Neural progenitor cell (in vitro differentiated cells): ENCODE results near the gene RAMP3. TPM values are rescaled to one million over a fixed set of nuclear protein-coding genes. Genes with fewer than 3 reads are reported as not detected.

Experiments
- DNase-seq: peaks from one replicate; pipeline ENCODE4 v3.0.0-alpha.2; 2016; ENCODE audit warnings: low spot score
- H2AFZ ChIP-seq: fragments of 200-600 bp; sonication (generic); replicated peaks from 2 replicates; pipeline ENCODE4 v1.6.1; 2016; ENCODE audit warnings: antibody characterized with exemption
- H3F3A ChIP-seq: fragments of 200-600 bp; sonication (generic); 2 replicates; pipeline ENCODE4 v1.6.1; 2016; ENCODE audit warnings: antibody characterized with exemption, low read depth
- H3K27ac ChIP-seq: fragments of 200-600 bp; sonication (generic); 2 replicates; pipeline ENCODE4 v1.5.1; 2016; ENCODE audit warnings: mild to moderate bottlenecking
- H3K27me3 ChIP-seq: fragments of 200-600 bp; sonication (generic); 2 replicates; pipeline ENCODE4 v1.6.1; 2016; ENCODE audit warnings: mild to moderate bottlenecking, moderate library complexity
- H3K36me3 ChIP-seq: fragments of 200-600 bp; sonication (generic); 2 replicates; pipeline ENCODE4 v1.5.1; 2016
- H3K4me1 ChIP-seq: fragments of 200-600 bp; sonication (generic); 2 replicates; pipeline ENCODE4 v1.6.1; 2016; ENCODE audit warnings: mixed run types
- H3K4me2 ChIP-seq: fragments of 200-600 bp; sonication (generic); 2 replicates; pipeline ENCODE4 v1.6.1; 2016
- H3K4me3 ChIP-seq: fragments of 200-600 bp; sonication (generic); 2 replicates; pipeline ENCODE4 v1.5.1; 2016
- H3K79me2 ChIP-seq: fragments of 200-600 bp; sonication (generic); 2 replicates; pipeline ENCODE4 v1.6.1; 2016; ENCODE audit warnings: low read depth
- H3K9ac ChIP-seq: fragments of 200-600 bp; sonication (generic); 2 replicates; pipeline ENCODE4 v1.6.1; 2016
- H3K9me3 ChIP-seq: fragments of 200-600 bp; sonication (generic); 2 replicates; pipeline ENCODE4 v1.5.1; 2016; ENCODE audit warnings: low read depth
- H4K20me1 ChIP-seq: fragments of 200-600 bp; sonication (generic); 2 replicates; pipeline ENCODE4 v1.6.1; 2016; ENCODE audit warnings: low read depth
- H3K27ac Mint-ChIP-seq: 3 replicates; pipeline ENCODE4 v1.8.0; 2021; ENCODE audit warnings: mixed read lengths
- H3K27me3 Mint-ChIP-seq: 2 replicates; pipeline ENCODE4 v1.8.0; 2022; ENCODE audit warnings: low read depth, mild to moderate bottlenecking, inconsistent platforms, moderate library complexity, mixed read lengths; ENCODE audit not compliant: insufficient read depth
- H3K36me3 Mint-ChIP-seq: 3 replicates; pipeline ENCODE4 v1.8.0; 2021; ENCODE audit warnings: mixed read lengths
- H3K4me1 Mint-ChIP-seq: 3 replicates; pipeline ENCODE4 v1.8.0; 2021; ENCODE audit warnings: mixed read lengths
- H3K4me3 Mint-ChIP-seq: 3 replicates; pipeline ENCODE4 v1.8.0; 2021; ENCODE audit warnings: mild to moderate bottlenecking, moderate library complexity, mixed read lengths
- H3K9me3 Mint-ChIP-seq: 3 replicates; pipeline ENCODE4 v1.8.0; 2020; ENCODE audit warnings: mixed read lengths
- EZH2 ChIP-seq: fragments of 200-600 bp; sonication (generic); IDR thresholded peaks from 2 replicates; pipeline ENCODE4 v1.6.1; 2017; ENCODE audit warnings: antibody characterized with exemption, mild to moderate bottlenecking, moderate library complexity
- EZH2phosphoT487 ChIP-seq: fragments of 200-600 bp; sonication (generic); IDR thresholded peaks from 2 replicates; pipeline ENCODE4 v1.6.1; 2017; ENCODE audit warnings: antibody characterized with exemption
- total RNA-seq: library from RNA; depleted of rRNA; stranded (reverse); fragments of >200 nt; gene quantifications from 2 replicates; pipeline ENCODE4 v1.2.3, GENCODE V29; 2015; ENCODE audit warnings: low replicate concordance
- TF ChIP-seq, protein P1 (sequence below): fragments of 200-600 bp; sonication (generic); IDR thresholded peaks from 2 replicates; pipeline ENCODE4 v1.5.1; 2017; ENCODE audit warnings: antibody characterized with exemption, mild to moderate bottlenecking

RAMP3 gene
- total RNA-seq, 1 donor from 2014 or later, result not detected

DNA sequence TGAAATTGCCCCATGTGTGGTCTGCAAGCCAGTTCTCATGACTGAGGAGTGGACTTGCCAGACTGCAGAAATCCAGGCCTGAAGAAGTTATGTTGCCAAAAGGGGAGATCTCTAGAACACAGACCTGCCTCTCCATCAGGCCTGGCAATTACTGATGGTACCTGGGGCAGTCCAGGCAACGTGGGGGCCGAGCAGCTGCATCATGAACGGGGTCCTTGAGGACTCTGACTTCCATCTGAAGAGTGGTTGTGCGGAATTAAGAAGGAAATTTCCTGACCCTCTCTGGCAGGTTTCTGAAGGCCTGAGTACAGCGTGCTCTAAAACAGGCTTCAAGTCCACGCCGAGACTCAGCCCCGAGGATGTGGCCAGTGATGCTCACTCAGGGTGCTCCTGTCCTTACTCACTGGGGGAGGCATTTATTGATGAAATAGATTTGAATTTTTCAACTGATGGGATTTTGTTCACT lies 30.4 kb downstream of the RAMP3 start:
- H3K4me1 Mint-ChIP-seq, result peaks cover 16% of the 10 kb centered on the region
- H4K20me1 ChIP-seq, result no peaks in the 10 kb centered on the region

DNA sequence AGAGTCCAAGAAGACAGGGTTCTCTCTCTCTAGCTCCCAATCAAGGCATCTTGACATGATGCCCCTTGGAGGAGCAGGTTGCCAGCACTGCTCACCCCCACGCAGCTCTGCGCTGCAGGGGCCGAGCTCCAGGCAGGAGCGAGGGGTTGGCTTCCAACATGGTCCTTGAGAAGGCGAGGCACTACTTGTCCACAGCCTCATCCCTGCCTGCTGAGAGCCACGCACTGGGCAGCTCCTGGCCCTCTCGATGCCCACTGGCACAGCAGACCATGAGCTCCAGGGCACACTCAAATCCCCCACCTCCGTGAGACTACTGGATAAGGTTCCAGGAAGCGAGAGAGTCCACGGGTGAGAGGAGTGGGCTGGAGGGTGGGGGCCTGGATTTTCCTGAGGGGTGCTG lies 31.1 kb downstream of the RAMP3 start:
- Histone ChIP-seq H3K4me3 (no peak overlapping the region), H3K36me3 (no peaks in the 10 kb centered on the region), H2AFZ (no peak overlapping the region), H3K4me2 (no peak overlapping the region), H3K9me3 (no peaks in the 10 kb centered on the region), H3K9ac (no peak overlapping the region), H3K79me2 (no peaks in the 10 kb centered on the region), H3K27ac (no peak overlapping the region), H3K4me1 (no peaks in the 10 kb centered on the region), H4K20me1 (no peaks in the 10 kb centered on the region), H3K27me3 (no peaks in the 10 kb centered on the region), H3F3A (no peaks in the 10 kb centered on the region)
- TF ChIP-seq, protein P1, sequence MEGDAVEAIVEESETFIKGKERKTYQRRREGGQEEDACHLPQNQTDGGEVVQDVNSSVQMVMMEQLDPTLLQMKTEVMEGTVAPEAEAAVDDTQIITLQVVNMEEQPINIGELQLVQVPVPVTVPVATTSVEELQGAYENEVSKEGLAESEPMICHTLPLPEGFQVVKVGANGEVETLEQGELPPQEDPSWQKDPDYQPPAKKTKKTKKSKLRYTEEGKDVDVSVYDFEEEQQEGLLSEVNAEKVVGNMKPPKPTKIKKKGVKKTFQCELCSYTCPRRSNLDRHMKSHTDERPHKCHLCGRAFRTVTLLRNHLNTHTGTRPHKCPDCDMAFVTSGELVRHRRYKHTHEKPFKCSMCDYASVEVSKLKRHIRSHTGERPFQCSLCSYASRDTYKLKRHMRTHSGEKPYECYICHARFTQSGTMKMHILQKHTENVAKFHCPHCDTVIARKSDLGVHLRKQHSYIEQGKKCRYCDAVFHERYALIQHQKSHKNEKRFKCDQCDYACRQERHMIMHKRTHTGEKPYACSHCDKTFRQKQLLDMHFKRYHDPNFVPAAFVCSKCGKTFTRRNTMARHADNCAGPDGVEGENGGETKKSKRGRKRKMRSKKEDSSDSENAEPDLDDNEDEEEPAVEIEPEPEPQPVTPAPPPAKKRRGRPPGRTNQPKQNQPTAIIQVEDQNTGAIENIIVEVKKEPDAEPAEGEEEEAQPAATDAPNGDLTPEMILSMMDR, result no peak
- TF ChIP-seq EZH2phosphoT487, result no peak
- no peak for TF ChIP-seq EZH2
- peaks cover 16% of the 10 kb centered on the region for H3K4me1 Mint-ChIP-seq
- no peak overlapping the region for H3K4me3 Mint-ChIP-seq
- peaks cover 8% of the 10 kb centered on the region for H3K9me3 Mint-ChIP-seq
- no peaks in the 10 kb centered on the region for H3K36me3 Mint-ChIP-seq
- H3K27ac Mint-ChIP-seq, result no peak overlapping the region
- H3K27me3 Mint-ChIP-seq, result peaks cover 8% of the 10 kb centered on the region
- no peak for DNase-seq

More for the DNA sequence above, 30.4 kb downstream of the RAMP3 start:
- Mint-ChIP-seq H3K36me3 (no peaks in the 10 kb centered on the region), H3K4me3 (no peak overlapping the region), H3K27ac (no peak overlapping the region), H3K9me3 (peaks cover 7% of the 10 kb centered on the region), H3K27me3 (peaks cover 8% of the 10 kb centered on the region)
- no peak overlapping the region for H2AFZ ChIP-seq
- H3K27me3 ChIP-seq, result no peaks in the 10 kb centered on the region
- H3K4me3 ChIP-seq, result no peak overlapping the region
- no peak for DNase-seq
- no peaks in the 10 kb centered on the region for H3K4me1 ChIP-seq
- H3K36me3 ChIP-seq, result no peaks in the 10 kb centered on the region
- no peaks in the 10 kb centered on the region for H3K79me2 ChIP-seq
- H3K9me3 ChIP-seq, result no peaks in the 10 kb centered on the region
- no peak overlapping the region for H3K4me2 ChIP-seq
- TF ChIP-seq EZH2phosphoT487 (no peak), EZH2 (no peak)
- TF ChIP-seq, protein P1, result no peak
- H3K27ac ChIP-seq, result no peak overlapping the region
- no peaks in the 10 kb centered on the region for H3F3A ChIP-seq
- no peak overlapping the region for H3K9ac ChIP-seq

DNA sequence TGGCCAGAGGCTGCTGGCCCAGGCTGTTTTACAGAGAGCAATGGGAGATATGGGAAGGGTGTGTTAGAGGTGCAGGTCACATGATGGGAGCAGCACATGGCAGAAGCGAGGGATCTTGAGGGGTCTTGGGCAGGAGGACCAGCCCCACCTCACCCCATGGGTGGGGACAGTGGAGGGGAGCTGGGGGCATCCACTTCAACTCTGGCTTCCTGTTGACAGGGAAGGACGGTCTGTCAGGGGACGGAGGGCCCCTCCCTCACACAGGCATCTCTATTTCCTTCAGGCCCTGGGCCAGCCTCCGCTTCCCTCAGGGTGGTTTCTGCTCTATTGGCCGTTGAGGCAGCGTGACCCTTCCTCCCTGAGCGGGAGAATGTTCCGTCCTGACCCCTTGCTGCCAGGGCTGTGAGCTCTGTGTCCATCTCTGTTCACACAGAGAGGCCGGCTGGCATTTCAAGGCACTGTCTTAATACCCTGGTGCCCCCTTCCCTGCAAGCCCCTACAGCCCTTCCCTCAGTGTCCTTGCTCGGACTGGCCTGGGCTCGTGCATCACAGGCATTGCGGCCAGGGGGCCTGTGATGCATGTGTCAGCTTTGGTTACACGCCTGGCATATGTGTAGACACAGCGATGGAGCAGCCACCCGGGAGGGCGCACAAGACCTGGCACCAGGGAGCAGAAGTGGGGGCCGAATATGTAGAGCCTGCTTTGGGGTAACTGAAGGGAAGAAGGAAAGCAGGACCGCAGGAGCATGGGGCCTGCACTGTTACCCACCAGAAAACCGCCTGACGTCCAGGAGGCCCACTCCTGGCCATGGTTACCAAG lies 31.8 kb downstream of the RAMP3 start:
- no peak overlapping the region for H3K4me2 ChIP-seq
- H3K36me3 Mint-ChIP-seq, result no peaks in the 10 kb centered on the region
- no peaks in the 10 kb centered on the region for H4K20me1 ChIP-seq
- H3K4me3 Mint-ChIP-seq, result no peak overlapping the region
- H3K4me3 ChIP-seq, result no peak overlapping the region
- no peaks in the 10 kb centered on the region for H3K27me3 ChIP-seq
- TF ChIP-seq EZH2 (no peak), EZH2phosphoT487 (no peak)
- TF ChIP-seq, protein P1, result no peak
- H3K36me3 ChIP-seq, result no peaks in the 10 kb centered on the region
- H3K27me3 Mint-ChIP-seq, result peaks cover 8% of the 10 kb centered on the region
- peaks cover 8% of the 10 kb centered on the region for H3K9me3 Mint-ChIP-seq
- no peaks in the 10 kb centered on the region for H3K4me1 ChIP-seq
- H2AFZ ChIP-seq, result no peak overlapping the region
- DNase-seq, result no peak
- H3K79me2 ChIP-seq, result no peaks in the 10 kb centered on the region
- H3K9ac ChIP-seq, result no peak overlapping the region
- no peaks in the 10 kb centered on the region for H3F3A ChIP-seq
- H3K9me3 ChIP-seq, result no peaks in the 10 kb centered on the region
- H3K4me1 Mint-ChIP-seq, result peaks cover 16% of the 10 kb centered on the region
- H3K27ac ChIP-seq, result no peak overlapping the region
- no peak overlapping the region for H3K27ac Mint-ChIP-seq
